HG03442 (cell line): ENCODE data around the gene NEIL3.

ENCODE experiments used
- ATAC-seq: cut with Tn5 transposase; IDR thresholded peaks from one replicate; pipeline ENCODE4 v1.9.1; 2021; ENCODE audit warnings: mild to moderate bottlenecking, moderate library complexity; ENCODE audit not compliant: unreplicated experiment

NEIL3 gene

GRCh38 chr4:177408023-177408422, 98.3 kb downstream of the NEIL3 start:
- no peak for ATAC-seq

GRCh38 chr4:177410566-177410965, 100.9 kb downstream of the NEIL3 start:
- ATAC-seq = no peak

- ATAC-seq = no peak
These were observed 102.3 kb downstream of the NEIL3 start for GRCh38 chr4:177411996-177412395.
